Nucleus accumbens (tissue), 56 donors: ENCODE measurements around the gene RBMS3.
"Not testable (repeated sequence)": the region's sequence is repeated elsewhere in the genome, so short reads cannot be mapped to it uniquely, and the experiment has no call there.

Experiments
- DNase-seq, 56 donors: peaks; one replicate each; lab custom pipeline; 2025; lab: John Stamatoyannopoulos, UW

Gene RBMS3

GRCh38 chr3:29307295-29307694, 26.4 kb downstream of the RBMS3 start:
- DNase-seq, result no peak

- no peak for DNase-seq
Observed at GRCh38 chr3:29310865-29311264, 30.0 kb downstream of the RBMS3 start.

GRCh38 chr3:29311795-29312194, 30.9 kb downstream of the RBMS3 start:
- no peak for DNase-seq

- no peak for DNase-seq
Observed at GRCh38 chr3:29312395-29312794, 31.5 kb downstream of the RBMS3 start.

- DNase-seq, result no peak
Observed at GRCh38 chr3:29312960-29313452, 32.1 kb downstream of the RBMS3 start.

- DNase-seq, result no peak
Observed at GRCh38 chr3:29313981-29314726, 33.3 kb downstream of the RBMS3 start.

GRCh38 chr3:29314727-29315088, 33.8 kb downstream of the RBMS3 start:
- DNase-seq, result no peak

- no peak for DNase-seq
Observed at GRCh38 chr3:29317659-29318173, 36.8 kb downstream of the RBMS3 start.

- DNase-seq, result no peak
Observed at GRCh38 chr3:29318251-29318650, 37.4 kb downstream of the RBMS3 start.

- no peak for DNase-seq
Observed at GRCh38 chr3:29319262-29319661, 38.4 kb downstream of the RBMS3 start.

- no peak for DNase-seq
Observed at GRCh38 chr3:29319798-29320197, 38.9 kb downstream of the RBMS3 start.

- no peak for DNase-seq
Observed at GRCh38 chr3:29322586-29322985, 41.7 kb downstream of the RBMS3 start.

- DNase-seq, result peak in 3 of 56 donors; percentile 1 to 2 (median 1)
Observed at GRCh38 chr3:29324180-29324651, 43.3 kb downstream of the RBMS3 start.

GRCh38 chr3:29326540-29326939, 45.7 kb downstream of the RBMS3 start:
- DNase-seq, result not testable (repeated sequence)

GRCh38 chr3:29329986-29330890, 49.4 kb downstream of the RBMS3 start:
- DNase-seq, result no peak

- DNase-seq, result no peak
Observed at GRCh38 chr3:29331035-29331434, 50.2 kb downstream of the RBMS3 start.

- no peak for DNase-seq
Observed at GRCh38 chr3:29331456-29332194, 50.8 kb downstream of the RBMS3 start.

GRCh38 chr3:29332195-29332637, 51.3 kb downstream of the RBMS3 start:
- DNase-seq, result no peak

GRCh38 chr3:29333576-29333975, 52.7 kb downstream of the RBMS3 start:
- DNase-seq, result no peak

- no peak for DNase-seq
Observed at GRCh38 chr3:29334706-29335105, 53.8 kb downstream of the RBMS3 start.
